ENCODE results near the gene STXBP6.

GRCh38 chr14:24817212-24818057 is 232.5 kb downstream of the STXBP6 start:
- TF ChIP-seq CTCF (IDR thresholded peaks at IDR 0.05; ENCODE audit: low read depth, low read length, poor library complexity, severe bottlenecking): no peak
- TF ChIP-seq EZH2phosphoT487 (IDR thresholded peaks at IDR 0.05; ENCODE audit: borderline replicate concordance, low read length): no peak
